SHP77 (cell line): ENCODE results near the gene MAGEA2.
"Not testable (repeated sequence)": the region's sequence is repeated elsewhere in the genome, so short reads cannot be mapped to it uniquely, and the experiment has no call there.

Experiments used
- DNase-seq, 2 experiments: peaks; one replicate each; lab custom pipeline; 2025; lab: John Stamatoyannopoulos, UW

Gene MAGEA2

GRCh38 chrX:152709173-152709572 lies 44.5 kb downstream of the MAGEA2 start, which contains the start of gene CSAG2:
CSAG2 (minus strand) TSS chrX:152709273; CDS start chrX:152709112, 161 bp downstream.
- not testable (repeated sequence) for DNase-seq

GRCh38 chrX:152706500-152706899 lies 47.1 kb downstream of the MAGEA2 start:
- not testable (repeated sequence) for DNase-seq

GRCh38 chrX:152700390-152700789 lies 53.3 kb downstream of the MAGEA2 start:
- not testable (repeated sequence) for DNase-seq
